K562 (cell line): ENCODE data around the gene ZNHIT3. TPM values are rescaled to one million over a fixed set of nuclear protein-coding genes. Genes with fewer than 3 reads are reported as not detected.
A peak's percentile ranks its signal among the peaks of the same experiment; 100 is the strongest.

Experiments used
- ATAC-seq: fragments of 200-7000 bp; cut with Tn5 transposase; 3 replicates; pipeline ENCODE4 v1.9.1; 2020; ENCODE audit warnings: moderate library complexity
- BruUV-seq: library from RNA; stranded (reverse); fragments of 400-500 nt; replicated peaks from 2 replicates; lab custom pipeline; 2021; lab: Mats Ljungman, UMichigan
- CTCF ChIA-PET: fragments of 300-600 bp; formaldehyde crosslinking; extraction: SDS; loops from one replicate; lab custom pipeline; 2021; ENCODE audit warnings: low intra/inter-chr PET ratio; lab: Yijun Ruan, JAX
- POLR2A ChIA-PET: fragments of 300-600, 350-650 bp; sonication (Branson Sonifier 250); formaldehyde crosslinking; extraction: SDS; loops from one replicate; lab custom pipeline; 2021; ENCODE audit warnings: antibody characterized with exemption, inconsistent platforms; lab: Yijun Ruan, JAX
- DNase-seq, 4 experiments: peaks; one replicate each; pipeline versions ENCODE4 v3.0.0 to v3.0.0-alpha.2; 2011 to 2018; ENCODE audit warnings: low spot score in 3 of 4, mixed read lengths in 3 of 4; ENCODE audit errors: extremely low read depth in 1 of 4
- FAIRE-seq: peaks from 2 replicates; lab custom pipeline; 2011; peaks lifted over from hg19 to GRCh38; lab: Jason Lieb, UNC
- H2AFZ ChIP-seq: 2 replicates; pipeline ENCODE4 v1.6.0; 2011; ENCODE audit warnings: low read depth, low read length, control low read depth, inconsistent platforms
- H3K27ac ChIP-seq: fragments of 200-600 bp; 3 replicates; pipeline ENCODE4 v1.8.0; 2011; ENCODE audit warnings: low read depth, mild to moderate bottlenecking, control low read depth, inconsistent platforms, low read length, moderate library complexity, mixed read lengths; ENCODE audit errors: extremely low read depth
- H3K27me3 ChIP-seq, 2 experiments: fragments of 300-600 bp in 1 of 2; 2 replicates in 1 of 2; 3 replicates in 1 of 2; pipeline versions ENCODE4 v1.6.0 to v1.8.0; 2011; ENCODE audit warnings: inconsistent platforms in 2 of 2, low read length in 2 of 2, mild to moderate bottlenecking in 1 of 2, mixed read lengths in 1 of 2, moderate library complexity in 1 of 2; ENCODE audit not compliant: control insufficient read depth in 2 of 2, insufficient read depth in 2 of 2
- H3K36me3 ChIP-seq: fragments of 300-600 bp; 3 replicates; pipeline ENCODE4 v1.8.0; 2011; ENCODE audit warnings: mild to moderate bottlenecking, low read length, inconsistent platforms; ENCODE audit not compliant: control insufficient read depth, insufficient read depth
- H3K4me1 ChIP-seq, 2 experiments: fragments of 200-600 bp in 1 of 2; replicated peaks in 1 of 2; 2 replicates in 1 of 2; 3 replicates in 1 of 2; pipeline versions ENCODE4 v1.5.1 to v1.8.0; 2011; ENCODE audit warnings: inconsistent platforms in 2 of 2, low read length in 2 of 2, mild to moderate bottlenecking in 1 of 2, mixed read lengths in 1 of 2, moderate library complexity in 1 of 2; ENCODE audit not compliant: control insufficient read depth in 2 of 2, insufficient read depth in 2 of 2
- H3K4me2 ChIP-seq: 2 replicates; pipeline ENCODE4 v1.6.1; 2011; ENCODE audit warnings: low read length, control low read depth, inconsistent platforms, mixed read lengths; ENCODE audit not compliant: insufficient read depth
- H3K4me3 ChIP-seq: fragments of 200-600 bp; sonication (generic), shearing (Covaris generic); 2 replicates; pipeline ENCODE4 v1.5.1; 2016; ENCODE audit warnings: control low read depth, inconsistent platforms
- H3K79me2 ChIP-seq: fragments of 200-600 bp; 3 replicates; pipeline ENCODE4 v1.8.0; 2011; ENCODE audit warnings: low read length, inconsistent platforms; ENCODE audit not compliant: control insufficient read depth, insufficient read depth
- H3K9ac ChIP-seq, 2 experiments: 2 replicates each; pipeline versions ENCODE4 v1.6.0 to v1.6.1; 2011; ENCODE audit warnings: low read depth in 2 of 2, low read length in 2 of 2, control low read depth in 1 of 2, inconsistent platforms in 1 of 2, mild to moderate bottlenecking in 1 of 2, mixed read lengths in 1 of 2; ENCODE audit not compliant: insufficient read depth in 1 of 2
- H3K9me1 ChIP-seq: one replicate; pipeline ENCODE4 v1.6.0; 2011; ENCODE audit warnings: inconsistent platforms, mild to moderate bottlenecking, low read length, moderate library complexity; ENCODE audit not compliant: control insufficient read depth, insufficient read depth
- H3K9me3 ChIP-seq: replicated peaks from 2 replicates; pipeline ENCODE4 v1.5.1; 2011; ENCODE audit warnings: low read depth, low read length, inconsistent platforms; ENCODE audit not compliant: control insufficient read depth, insufficient read depth
- H4K20me1 ChIP-seq: replicated peaks from 2 replicates; pipeline ENCODE4 v1.6.1; 2011; ENCODE audit warnings: low read length, inconsistent platforms, mixed read lengths; ENCODE audit not compliant: control insufficient read depth, insufficient read depth
- ATF6 ChIP-seq: sonication (generic); formaldehyde crosslinking; IDR thresholded peaks from 2 replicates; pipeline ENCODE4 v1.4.0; 2020; ENCODE audit warnings: mild to moderate bottlenecking, missing genetic modification reagents
- E4F1 ChIP-seq: fragments of 250-450 bp; sonication (Bioruptor Pico); IDR thresholded peaks from 2 replicates; pipeline ENCODE4 v1.5.0; 2021; ENCODE audit warnings: mild to moderate bottlenecking, borderline replicate concordance
- EP400 ChIP-seq: fragments of 450-650 bp; IDR thresholded peaks from 2 replicates; pipeline ENCODE4 v1.6.1; 2017; ENCODE audit warnings: antibody characterized with exemption, mild to moderate bottlenecking, moderate library complexity
- HNRNPL ChIP-seq: fragments of 200-400 bp; formaldehyde crosslinking; IDR thresholded peaks from 2 replicates; pipeline ENCODE4 v1.6.1; 2017; ENCODE audit warnings: low read depth, mild to moderate bottlenecking, low read length
- KDM5B ChIP-seq: fragments of 200-600 bp; sonication (generic); IDR thresholded peaks from 2 replicates; pipeline ENCODE4 v1.6.1; 2012; ENCODE audit warnings: low read depth, mild to moderate bottlenecking, moderate library complexity, low read length, control low read depth, inconsistent platforms; ENCODE audit not compliant: insufficient replicate concordance
- SETDB1 ChIP-seq: IDR thresholded peaks from one replicate; pipeline ENCODE4 v1.6.1; 2012; ENCODE audit warnings: low read length, control low read depth, inconsistent platforms
- SMAD3 ChIP-seq: fragments of 450-650 bp; formaldehyde crosslinking; conservative IDR thresholded peaks from 2 replicates; pipeline ENCODE4 v1.4.0; 2020; ENCODE audit warnings: mild to moderate bottlenecking
- SREBF2 ChIP-seq: sonication (generic); formaldehyde crosslinking; IDR thresholded peaks from 2 replicates; pipeline ENCODE4 v1.4.0; 2020; ENCODE audit warnings: mild to moderate bottlenecking, missing genetic modification reagents
- TCF7 ChIP-seq: sonication (generic); IDR thresholded peaks from 2 replicates; pipeline ENCODE4 v1.6.1; 2016; ENCODE audit warnings: antibody characterized with exemption, borderline replicate concordance
- ZNF133 ChIP-seq: fragments of 250-450 bp; sonication (Bioruptor Pico); IDR thresholded peaks from 2 replicates; pipeline ENCODE4 v1.4.0; 2020; ENCODE audit warnings: mild to moderate bottlenecking
- ZNF57 ChIP-seq: fragments of 450-650 bp; formaldehyde crosslinking; IDR thresholded peaks from 2 replicates; pipeline ENCODE4 v1.4.0; 2020; ENCODE audit warnings: mild to moderate bottlenecking, moderate library complexity
- ZZZ3 ChIP-seq: fragments of 450-650 bp; IDR thresholded peaks from 2 replicates; pipeline ENCODE4 v1.6.1; 2016; ENCODE audit warnings: antibody characterized with exemption, mild to moderate bottlenecking, moderate library complexity
- WGBS: fragments of 100-300 bp; shearing (Covaris generic); methylation state at CpG from one replicate; pipeline ENCODE4 v1.1.6; 2016; ENCODE audit warnings: low coverage, mixed read lengths; ENCODE audit not compliant: insufficient coverage; ENCODE audit errors: missing lambda C conversion rate; 5-methylcytosine and 5-hydroxymethylcytosine counted together
- in situ Hi-C: fragments of 300-500 bp; cut with MboI; formaldehyde crosslinking; loops from 4 replicates; pipeline ENCODE4 v1.15.0; 2018; ENCODE audit warnings: inconsistent platforms, mixed read lengths
- intact Hi-C: fragments of 100-400 bp; cut with micrococcal nuclease; formaldehyde crosslinking; loops from 2 replicates; pipeline ENCODE4 v1.14.2; 2022
- polyA plus RNA-seq, 8 experiments: library from polyadenylated mRNA; depleted of rRNA in 4 of 8; stranded (reverse) in 5 of 8; unstranded in 3 of 8; fragments of >200 nt; fragmentation: Nextera tagmentation in 2 of 8; fragmentation: Illumina TruSeq in 1 of 8; extraction: Ambion mirVana in 2 of 8; extraction: Trizol in 1 of 8; gene quantifications; 2 replicates each; pipeline versions ENCODE4 v1.2.1 to v1.2.3, GENCODE V29; 2011 to 2014; ENCODE audit warnings: inconsistent platforms in 1 of 8, missing spikeins in 1 of 8
- total RNA-seq, 7 experiments: library from RNA; depleted of rRNA in 6 of 7; stranded (reverse); fragments of >200 nt in 6 of 7; fragmentation: Illumina TruSeq in 2 of 7; extraction: Trizol in 2 of 7; gene quantifications; 2 replicates each; pipeline versions ENCODE4 v1.2.1 to v1.2.3, GENCODE V29; 2011 to 2021; ENCODE audit warnings: low replicate concordance in 1 of 7
- TF ChIP-seq, protein P1 (sequence below): IDR thresholded peaks from 2 replicates; pipeline ENCODE4 v1.6.1; 2012; ENCODE audit warnings: low read depth, low read length, improper control_type of control experiment, borderline replicate concordance

The ZNHIT3 gene
- total and polyA plus RNA-seq, 9 of the 15 experiments (the other 6 are each of a cell fraction or from before 2014, with no cell fraction given): 45.0 to 300 (median 88.4) TPM

DNA sequence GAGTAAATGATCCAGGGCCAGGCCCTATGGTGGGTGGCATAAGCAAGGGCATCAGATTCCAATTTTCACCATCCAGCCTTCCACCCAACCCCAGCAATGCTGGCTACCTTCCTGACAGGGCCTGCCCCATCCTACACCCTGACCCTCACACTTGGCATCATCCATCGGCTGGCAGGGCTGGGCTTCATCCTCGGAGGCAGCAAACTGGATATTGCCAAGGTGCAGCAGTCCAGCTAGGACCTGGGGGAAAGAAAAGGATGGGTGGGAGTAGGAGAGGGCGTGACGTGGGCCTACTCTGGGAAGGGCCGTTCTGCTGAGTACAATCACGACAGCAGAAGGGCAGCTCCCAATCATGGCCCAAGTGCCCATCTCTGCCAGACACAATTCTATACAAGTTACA, 24.7 kb downstream of the ZNHIT3 start (continued):
- TF ChIP-seq E4F1 (CRISPR knock-in tag) (no peak), TCF7 (no peak)

GRCh38 chr17:36512641-36513040, 26.2 kb downstream of the ZNHIT3 start:
- WGBS: 94% methylated on average over 5 of the region's 5 CpGs
- TF ChIP-seq, protein P1, sequence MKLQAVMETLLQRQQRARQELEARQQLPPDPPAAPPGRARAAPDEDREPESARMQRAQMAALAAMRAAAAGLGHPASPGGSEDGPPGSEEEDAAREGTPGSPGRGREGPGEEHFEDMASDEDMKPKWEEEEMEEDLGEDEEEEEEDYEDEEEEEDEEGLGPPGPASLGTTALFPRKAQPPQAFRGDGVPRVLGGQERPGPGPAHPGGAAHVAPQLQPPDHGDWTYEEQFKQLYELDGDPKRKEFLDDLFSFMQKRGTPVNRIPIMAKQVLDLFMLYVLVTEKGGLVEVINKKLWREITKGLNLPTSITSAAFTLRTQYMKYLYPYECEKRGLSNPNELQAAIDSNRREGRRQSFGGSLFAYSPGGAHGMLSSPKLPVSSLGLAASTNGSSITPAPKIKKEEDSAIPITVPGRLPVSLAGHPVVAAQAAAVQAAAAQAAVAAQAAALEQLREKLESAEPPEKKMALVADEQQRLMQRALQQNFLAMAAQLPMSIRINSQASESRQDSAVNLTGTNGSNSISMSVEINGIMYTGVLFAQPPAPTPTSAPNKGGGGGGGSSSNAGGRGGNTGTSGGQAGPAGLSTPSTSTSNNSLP: no peak
- no peak for TF ChIP-seq SREBF2 (CRISPR knock-in tag)
- no peak for TF ChIP-seq ZNF133 (CRISPR knock-in tag)
- TF ChIP-seq ZNF57 (CRISPR knock-in tag): no peak
- no peak for TF ChIP-seq EP400
- TF ChIP-seq HNRNPL: no peak
- no peak for TF ChIP-seq KDM5B
- no peak for TF ChIP-seq ATF6 (CRISPR knock-in tag)
- no peak for TF ChIP-seq SETDB1
- TF ChIP-seq SMAD3 (CRISPR knock-in tag): no peak
- no peak for TF ChIP-seq ZZZ3
- TF ChIP-seq, all 486 proteins: peak for 0
- H2AFZ ChIP-seq: no peak overlapping the region
- H3K4me3 ChIP-seq: no peak overlapping the region
- H3K36me3 ChIP-seq: peaks cover 95% of the 10 kb centered on the region
- in situ Hi-C loops: no loop called here
- H3K9me3 ChIP-seq: no peaks in the 10 kb centered on the region
- peaks cover 6% of the 10 kb centered on the region; the same call in 1 of the 2 replicates for H4K20me1 ChIP-seq
- no peak overlapping the region for H3K4me2 ChIP-seq
- ChIA-PET CTCF (no interaction called here), POLR2A (interaction anchor here (0.6 kb wide), 1 partner anchor 963 kb away, joined by 3 read pairs; no protein-coding TSS in a partner anchor)
- H3K9ac ChIP-seq: no peak overlapping the region
- no peak for ATAC-seq
- no peak overlapping the region for H3K27ac ChIP-seq
- H3K79me2 ChIP-seq: no peaks in the 10 kb centered on the region
- H3K9me1 ChIP-seq: no peaks in the 10 kb centered on the region
- peak in 1 of 4 experiments; percentile 9 for DNase-seq
- H3K4me1 ChIP-seq: peaks cover 0 to 3% of the 10 kb centered on the region in 2 experiments; a peak in 1 of 5 replicates
- intact Hi-C loops: no loop called here
- H3K27me3 ChIP-seq: no peaks in the 10 kb centered on the region
- FAIRE-seq: no peak
- BruUV-seq: TSS peak; percentile 28
